ENCODE data around the gene CDC20. TPM values are rescaled to one million over a fixed set of nuclear protein-coding genes. Genes with fewer than 3 reads are reported as not detected.

Gene CDC20
- total and polyA plus RNA-seq, 2 experiments from 2014 or later, result 207 to 252 TPM

DNA sequence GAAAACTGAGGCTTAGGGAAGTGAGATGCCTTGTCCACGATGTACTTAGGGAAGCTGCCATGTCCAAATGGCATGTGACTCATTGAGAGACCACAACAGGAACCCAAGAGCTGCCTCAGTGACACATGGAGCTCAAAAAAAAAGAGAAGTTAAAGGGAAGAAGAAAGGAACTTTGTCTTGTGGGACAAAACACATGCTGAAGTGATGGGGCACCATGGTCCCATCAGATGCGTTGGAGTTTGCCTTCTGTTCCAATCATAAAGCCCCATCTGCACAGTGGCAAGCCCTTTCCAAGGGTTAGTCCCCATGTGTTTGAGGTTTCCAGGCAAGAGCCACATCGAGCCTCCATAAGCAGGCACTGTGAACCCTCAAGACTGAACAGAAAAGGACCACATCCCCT is 22.8 kb downstream of the CDC20 start:
- Histone ChIP-seq H3K36me3 (ENCODE audit: insufficient read depth) (peaks cover 15% of the 10 kb centered on the region), H3K79me2 (replicated peaks; ENCODE audit: insufficient read depth) (no peaks in the 10 kb centered on the region), H3K27me3 (ENCODE audit: insufficient read depth) (no peaks in the 10 kb centered on the region), H3F3A (replicated peaks; ENCODE audit: low read depth) (no peaks in the 10 kb centered on the region), H3K4me1 (ENCODE audit: insufficient read depth) (no peaks in the 10 kb centered on the region), H2AFZ (no peak overlapping the region), H3K4me2 (no peak overlapping the region), H3K27ac (ENCODE audit: low read depth) (no peak overlapping the region), H4K20me1 (replicated peaks; ENCODE audit: insufficient read depth) (peaks cover 5% of the 10 kb centered on the region; the same call in 1 of the 2 replicates), H3K9me2 (ENCODE audit: insufficient read depth) (no peaks in the 10 kb centered on the region), H3K4me3 (no peak overlapping the region)
- no peak for ATAC-seq
- peaks cover 3% of the 10 kb centered on the region for H3K4me1 Mint-ChIP-seq
- H3K36me3 Mint-ChIP-seq (ENCODE audit: low read depth), result peaks cover 34% of the 10 kb centered on the region
- TF ChIP-seq ZNF331 (CRISPR knock-in tag; IDR thresholded peaks at IDR 0.05; ENCODE audit: low read depth) (no peak), ETS1 (IDR thresholded peaks at IDR 0.05) (no peak), POLR2AphosphoS5 (IDR thresholded peaks at IDR 0.05; ENCODE audit: low read depth) (no peak), ZNF114 (CRISPR knock-in tag; IDR thresholded peaks at IDR 0.05) (no peak), EZH2phosphoT487 (IDR thresholded peaks at IDR 0.05; ENCODE audit: unreplicated experiment) (no peak), CTCF (conservative IDR thresholded peaks at IDR 0.05; ENCODE audit: low read depth in 2 of 2) (no peak)
- no peak overlapping the region for H3K27ac Mint-ChIP-seq
- H3K4me3 Mint-ChIP-seq, result no peak overlapping the region
- H3K9me3 Mint-ChIP-seq, result no peaks in the 10 kb centered on the region
- peaks cover 5% of the 10 kb centered on the region for H3K27me3 Mint-ChIP-seq (ENCODE audit: insufficient read depth, low read depth, poor library complexity)
- DNase-seq (ENCODE audit: low spot score), result no peak

DNA sequence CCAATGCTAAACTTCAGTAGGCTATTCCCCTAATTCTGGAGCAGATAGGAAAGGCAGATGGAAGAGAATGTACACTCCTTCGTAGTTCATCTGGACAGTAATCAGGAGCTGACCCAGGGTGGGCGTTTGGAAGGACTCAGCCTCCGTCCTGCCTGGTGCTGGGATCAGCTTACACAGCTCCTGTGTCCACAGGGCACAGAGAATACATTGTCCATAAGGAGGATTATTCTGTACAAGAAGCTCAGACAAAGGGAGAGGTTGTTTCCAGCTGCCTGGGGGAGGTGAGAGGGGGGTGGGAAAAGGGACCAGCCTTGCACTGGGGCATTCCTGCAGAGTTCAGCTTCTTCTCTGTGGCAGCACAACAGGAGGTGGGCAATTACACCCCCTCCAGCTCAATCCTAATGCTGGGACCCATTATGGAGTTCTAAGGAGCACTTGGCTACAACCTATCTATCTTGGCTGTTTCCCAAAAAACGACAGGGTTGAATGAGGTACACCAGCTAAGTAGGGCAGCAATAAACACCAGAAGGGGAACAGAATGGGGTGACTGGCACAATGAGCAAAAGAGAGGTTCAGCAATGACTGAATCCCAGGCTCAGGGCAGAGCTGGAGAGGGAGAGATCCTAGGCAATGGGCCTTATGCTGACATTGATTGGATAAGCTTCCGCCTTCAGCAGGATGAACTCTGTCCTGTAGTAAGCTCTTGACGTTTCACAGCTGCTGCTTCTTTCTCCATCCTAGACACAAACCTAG is 23.4 kb downstream of the CDC20 start:
- no peaks in the 10 kb centered on the region for H3K4me1 ChIP-seq (ENCODE audit: insufficient read depth)
- H2AFZ ChIP-seq, result no peak overlapping the region
- ATAC-seq (no peak), DNase-seq (ENCODE audit: low spot score) (no peak)
- H4K20me1 ChIP-seq (replicated peaks; ENCODE audit: insufficient read depth), result peaks cover 5% of the 10 kb centered on the region; the same call in 1 of the 2 replicates
- Mint-ChIP-seq H3K27ac (no peak overlapping the region), H3K9me3 (no peaks in the 10 kb centered on the region), H3K4me3 (no peak overlapping the region), H3K36me3 (ENCODE audit: low read depth) (peaks cover 39% of the 10 kb centered on the region), H3K4me1 (peaks cover 3% of the 10 kb centered on the region), H3K27me3 (ENCODE audit: insufficient read depth, low read depth, poor library complexity) (peaks cover 5% of the 10 kb centered on the region)
- no peak overlapping the region for H3K4me2 ChIP-seq
- H3K27me3 ChIP-seq (ENCODE audit: insufficient read depth), result no peaks in the 10 kb centered on the region
- no peaks in the 10 kb centered on the region for H3F3A ChIP-seq (replicated peaks; ENCODE audit: low read depth)
- H3K4me3 ChIP-seq, result no peak overlapping the region
- no peak for TF ChIP-seq ZNF331 (CRISPR knock-in tag; IDR thresholded peaks at IDR 0.05; ENCODE audit: low read depth)
- no peak for TF ChIP-seq ZNF114 (CRISPR knock-in tag; IDR thresholded peaks at IDR 0.05)
- no peak for TF ChIP-seq ETS1 (IDR thresholded peaks at IDR 0.05)
- no peak for TF ChIP-seq EZH2phosphoT487 (IDR thresholded peaks at IDR 0.05; ENCODE audit: unreplicated experiment)
- TF ChIP-seq ZNF462 (CRISPR knock-in tag; IDR thresholded peaks at IDR 0.05), result no peak
- TF ChIP-seq JUNB (IDR thresholded peaks at IDR 0.05; ENCODE audit: unreplicated experiment), result no peak
- TF ChIP-seq EZH2 (IDR thresholded peaks at IDR 0.05; ENCODE audit: low read depth, unreplicated experiment), result no peak
- no peak for TF ChIP-seq POLR2AphosphoS5 (IDR thresholded peaks at IDR 0.05; ENCODE audit: low read depth)
- peaks cover 2% of the 10 kb centered on the region; the same call in 1 of the 2 replicates for H3K79me2 ChIP-seq (replicated peaks; ENCODE audit: insufficient read depth)
- no peak overlapping the region for H3K27ac ChIP-seq (ENCODE audit: low read depth)
- peaks cover 21% of the 10 kb centered on the region for H3K36me3 ChIP-seq (ENCODE audit: insufficient read depth)
- H3K9me2 ChIP-seq (ENCODE audit: insufficient read depth), result no peaks in the 10 kb centered on the region

All from GM23338 (cell line).